A549 (cell line): ENCODE data around the gene PLPP3. TPM values are rescaled to one million over a fixed set of nuclear protein-coding genes. Genes with fewer than 3 reads are reported as not detected.

Experiments
- ATAC-seq, 2 experiments: fragments of 200-7000 bp in 1 of 2; fragments of >200 bp in 1 of 2; cut with Nextera tagmentation in 1 of 2; cut with Tn5 transposase in 1 of 2; 3 replicates each; pipeline versions ENCODE4 v1.8.0 to v1.9.1; 2018 to 2020; ENCODE audit warnings: mild to moderate bottlenecking in 1 of 2, moderate library complexity in 1 of 2
- CTCF ChIA-PET: fragments of 300-600 bp; sonication (Branson Sonifier 250); formaldehyde crosslinking; extraction: SDS; loops from one replicate; lab custom pipeline; 2021; ENCODE audit warnings: antibody characterized with exemption, inconsistent platforms; lab: Yijun Ruan, JAX
- POLR2A ChIA-PET: fragments of 350-600 bp; formaldehyde crosslinking; extraction: SDS; loops from one replicate; lab custom pipeline; 2021; ENCODE audit warnings: antibody characterized with exemption, inconsistent platforms; lab: Yijun Ruan, JAX
- DNase-seq, 2 experiments: peaks; one replicate each; pipeline versions ENCODE4 v3.0.0 to v3.0.0-alpha.2; 2011 to 2016; ENCODE audit warnings: low read depth in 1 of 2, low spot score in 1 of 2
- FAIRE-seq: peaks from 2 replicates; lab custom pipeline; 2011; peaks lifted over from hg19 to GRCh38; lab: Jason Lieb, UNC
- H3K27ac ChIP-seq, 2 experiments: fragments of >200 bp; sonication (Bioruptor Twin); formaldehyde crosslinking; 3 replicates each; pipeline ENCODE4 v1.5.1; 2016 to 2017
- H3K4me1 ChIP-seq: fragments of >200 bp; sonication (Bioruptor Twin); formaldehyde crosslinking; 3 replicates; pipeline ENCODE4 v1.6.1; 2016
- H3K4me2 ChIP-seq: fragments of >200 bp; sonication (Bioruptor Twin); formaldehyde crosslinking; 3 replicates; pipeline ENCODE4 v1.6.1; 2016
- H3K4me3 ChIP-seq: fragments of >200 bp; sonication (Bioruptor Twin); formaldehyde crosslinking; 3 replicates; pipeline ENCODE4 v1.5.1; 2016
- H3K9me3 ChIP-seq: fragments of >200 bp; sonication (Bioruptor Twin); formaldehyde crosslinking; 3 replicates; pipeline ENCODE4 v1.6.1; 2016
- CBX2 ChIP-seq: fragments of 200-600 bp; sonication (generic); IDR thresholded peaks from 2 replicates; pipeline ENCODE4 v1.6.1; 2016; ENCODE audit warnings: low read depth, mild to moderate bottlenecking, borderline replicate concordance
- CBX8 ChIP-seq: fragments of 200-600 bp; sonication (generic); IDR thresholded peaks from 2 replicates; pipeline ENCODE4 v1.6.1; 2016
- CEBPB ChIP-seq, 2 experiments: fragments of >200 bp in 1 of 2; sonication (Bioruptor Twin) in 1 of 2; formaldehyde crosslinking in 1 of 2; IDR thresholded peaks; 2 replicates each; pipeline ENCODE4 v1.6.1; 2012 to 2016
- CHD4 ChIP-seq: fragments of 200-600 bp; sonication (generic); IDR thresholded peaks from 2 replicates; pipeline ENCODE4 v1.6.1; 2016; ENCODE audit warnings: antibody characterized with exemption, mild to moderate bottlenecking, borderline replicate concordance
- E2F6 ChIP-seq: IDR thresholded peaks from 2 replicates; pipeline ENCODE4 v1.6.1; 2012; ENCODE audit warnings: low read depth, borderline replicate concordance
- EHF ChIP-seq: fragments of 250-450 bp; sonication (Bioruptor Pico); IDR thresholded peaks from 2 replicates; pipeline ENCODE4 v1.5.0; 2020; ENCODE audit warnings: mild to moderate bottlenecking
- EHMT2 ChIP-seq: fragments of 200-600 bp; sonication (generic); IDR thresholded peaks from 2 replicates; pipeline ENCODE4 v1.6.1; 2016; ENCODE audit warnings: antibody characterized with exemption, low read depth, mild to moderate bottlenecking, moderate library complexity
- ESRRA ChIP-seq: fragments of 150-350 bp; IDR thresholded peaks from 2 replicates; pipeline ENCODE4 v1.6.1; 2014; ENCODE audit warnings: mild to moderate bottlenecking, low read length, borderline replicate concordance
- FOXS1 ChIP-seq: fragments of 250-450 bp; sonication (Bioruptor Pico); IDR thresholded peaks from 2 replicates; pipeline ENCODE4 v1.5.0; 2020; ENCODE audit warnings: mild to moderate bottlenecking, moderate library complexity
- GATA3 ChIP-seq: IDR thresholded peaks from 2 replicates; pipeline ENCODE4 v1.6.1; 2012; ENCODE audit warnings: borderline replicate concordance
- HES2 ChIP-seq: fragments of >200 bp; sonication (Bioruptor Twin); formaldehyde crosslinking; IDR thresholded peaks from 2 replicates; pipeline ENCODE4 v1.6.1; 2016
- HOXB13 ChIP-seq: fragments of 250-450 bp; sonication (Bioruptor Pico); IDR thresholded peaks from 2 replicates; pipeline ENCODE4 v1.5.0; 2020; ENCODE audit warnings: low read depth, mild to moderate bottlenecking, moderate library complexity
- HOXB5 ChIP-seq: fragments of 250-450 bp; sonication (Bioruptor Pico); IDR thresholded peaks from 2 replicates; pipeline ENCODE4 v1.5.0; 2020; ENCODE audit warnings: mild to moderate bottlenecking, moderate library complexity
- JUNB ChIP-seq: fragments of >200 bp; sonication (Bioruptor Twin); formaldehyde crosslinking; IDR thresholded peaks from 2 replicates; pipeline ENCODE4 v1.6.1; 2016
- KDM5A ChIP-seq: fragments of 200-600 bp; sonication (generic); IDR thresholded peaks from 2 replicates; pipeline ENCODE4 v1.6.1; 2016; ENCODE audit warnings: antibody characterized with exemption, mild to moderate bottlenecking
- NFE2L2 ChIP-seq: fragments of 150-350 bp; conservative IDR thresholded peaks from 2 replicates; pipeline ENCODE4 v1.6.1; 2014; ENCODE audit warnings: low read length
- NPAS2 ChIP-seq: fragments of 250-450 bp; sonication (Bioruptor Pico); IDR thresholded peaks from 2 replicates; pipeline ENCODE4 v1.8.0; 2022; ENCODE audit warnings: mild to moderate bottlenecking, moderate library complexity, borderline replicate concordance
- PHF8 ChIP-seq: fragments of 200-600 bp; sonication (generic); IDR thresholded peaks from 2 replicates; pipeline ENCODE4 v1.6.1; 2016; ENCODE audit warnings: low read depth, mild to moderate bottlenecking, antibody characterized with exemption, moderate library complexity, borderline replicate concordance
- POLR2AphosphoS2 ChIP-seq: conservative IDR thresholded peaks from 2 replicates; pipeline ENCODE4 v1.6.1; 2012; ENCODE audit warnings: low read length, improper control_type of control experiment, inconsistent platforms
- RAD21 ChIP-seq, 2 experiments: fragments of >200 bp in 1 of 2; sonication (Bioruptor Twin) in 1 of 2; formaldehyde crosslinking in 1 of 2; IDR thresholded peaks in 1 of 2; conservative IDR thresholded peaks in 1 of 2; 2 replicates in 1 of 2; 3 replicates in 1 of 2; pipeline ENCODE4 v1.6.1; 2012 to 2018; ENCODE audit warnings: inconsistent platforms in 1 of 2
- RARB ChIP-seq: fragments of 250-450 bp; sonication (Bioruptor Pico); IDR thresholded peaks from 2 replicates; pipeline ENCODE4 v1.8.0; 2021; ENCODE audit warnings: mild to moderate bottlenecking, moderate library complexity
- RFX5 ChIP-seq: fragments of 450-650 bp; IDR thresholded peaks from 2 replicates; pipeline ENCODE4 v1.7.1; 2014; ENCODE audit warnings: antibody characterized with exemption, mild to moderate bottlenecking, moderate library complexity
- RNF2 ChIP-seq: fragments of 200-600 bp; sonication (generic); IDR thresholded peaks from 2 replicates; pipeline ENCODE4 v1.6.1; 2016; ENCODE audit warnings: low read depth, mild to moderate bottlenecking, antibody characterized with exemption, moderate library complexity, borderline replicate concordance
- SMC3 ChIP-seq: fragments of >200 bp; sonication (Bioruptor Twin); formaldehyde crosslinking; IDR thresholded peaks from 3 replicates; pipeline ENCODE4 v1.6.1; 2018; ENCODE audit warnings: inconsistent platforms
- TFCP2L1 ChIP-seq: fragments of 250-450 bp; sonication (Bioruptor Pico); IDR thresholded peaks from 2 replicates; pipeline ENCODE4 v1.5.0; 2021; ENCODE audit warnings: mild to moderate bottlenecking
- WGBS: methylation state at CpG from one replicate; pipeline ENCODE4 v1.1.6; 2017; ENCODE audit errors: missing lambda C conversion rate; 5-methylcytosine and 5-hydroxymethylcytosine counted together
- polyA plus RNA-seq, 4 experiments: library from polyadenylated mRNA; depleted of rRNA in 3 of 4; stranded (reverse); fragments of >200 nt; fragmentation: RNase III in 1 of 4; extraction: RNeasy Plus Mini Kit Qiagen cat#74134 plus additional on column Dnase treatment in 1 of 4; gene quantifications; 2 replicates in 3 of 4; 3 replicates in 1 of 4; pipeline ENCODE4 v1.2.3, GENCODE V29; 2011 to 2017

Gene PLPP3
- polyA plus RNA-seq, 2 of the 4 experiments (the other 2 are of a cell fraction): 23.6 to 25.6 TPM

- no peak overlapping the region for H3K4me3 ChIP-seq
- FAIRE-seq: no peak
- TF ChIP-seq HES2: no peak
- no peak for TF ChIP-seq CBX8
- TF ChIP-seq TFCP2L1: no peak
- no peak for TF ChIP-seq GATA3
- TF ChIP-seq PHF8: no peak
- TF ChIP-seq EHMT2: no peak
- TF ChIP-seq, all 56 proteins: peak for 0
- H3K4me2 ChIP-seq: no peak overlapping the region
- peaks cover 13% of the 10 kb centered on the region; the same call in 2 of the 3 replicates for H3K4me1 ChIP-seq
- DNase-seq (no peak), ATAC-seq (no peak)
- POLR2A ChIA-PET: no interaction called here
- H3K9me3 ChIP-seq: no peaks in the 10 kb centered on the region
- CTCF ChIA-PET: interaction anchor here (0.5 kb wide), 1 partner anchor 29 kb away, joined by 3 read pairs; no protein-coding TSS in a partner anchor
- no peak overlapping the region for H3K27ac ChIP-seq
Measured at GRCh38 chr1:56548571-56548970, 30.8 kb downstream of the PLPP3 start.

GRCh38 chr1:56547977-56548376 lies 31.4 kb downstream of the PLPP3 start:
- CTCF ChIA-PET: no interaction called here
- no peak for FAIRE-seq
- ATAC-seq: no peak

GRCh38 chr1:56547473-56547872 lies 31.9 kb downstream of the PLPP3 start:
- no peak for FAIRE-seq
- Histone ChIP-seq H3K4me1 (0 out of 3 replicates have a peak, but pooled peaks cover 4% of the 10 kb centered on the region), H3K4me2 (no peak overlapping the region), H3K27ac (no peak overlapping the region), H3K9me3 (no peaks in the 10 kb centered on the region), H3K4me3 (no peak overlapping the region)
- no peak for TF ChIP-seq JUNB
- no peak for TF ChIP-seq CBX8
- no peak for TF ChIP-seq E2F6
- TF ChIP-seq RARB: no peak
- no peak for TF ChIP-seq PHF8
- TF ChIP-seq KDM5A: no peak
- no peak for TF ChIP-seq HOXB13 (CRISPR knock-in tag)
- TF ChIP-seq SMC3: no peak
- TF ChIP-seq RAD21 (conservative IDR thresholded peaks at IDR 0.05 in 1 of 2, IDR thresholded peaks at IDR 0.05 in 1 of 2): no peak
- no peak for TF ChIP-seq HES2
- TF ChIP-seq CBX2: no peak
- TF ChIP-seq HOXB5 (CRISPR knock-in tag): no peak
- no peak for TF ChIP-seq CHD4
- WGBS: 82% methylated on average over 1 of the region's 1 CpG
- ATAC-seq: no peak
- CTCF ChIA-PET: interaction anchor here (1.3 kb wide), 1 partner anchor 1270 kb away, joined by 3 read pairs; no protein-coding TSS in a partner anchor
- DNase-seq: no peak
- POLR2A ChIA-PET: no interaction called here

More at GRCh38 chr1:56547977-56548376, 31.4 kb downstream of the PLPP3 start:
- no peaks in the 10 kb centered on the region for H3K9me3 ChIP-seq
- H3K27ac ChIP-seq: no peak overlapping the region
- no peak for DNase-seq
- TF ChIP-seq RNF2 (no peak), EHMT2 (no peak), FOXS1 (CRISPR knock-in tag) (no peak), NPAS2 (no peak), CEBPB (IDR thresholded peaks at IDR 0.05) (no peak), SMC3 (no peak), NFE2L2 (no peak), POLR2AphosphoS2 (no peak), EHF (CRISPR knock-in tag) (no peak), ESRRA (no peak), RFX5 (no peak), KDM5A (no peak)
- TF ChIP-seq, all 56 proteins: peak for 0
- Histone ChIP-seq H3K4me1 (peaks cover 7% of the 10 kb centered on the region; the same call in 2 of the 3 replicates), H3K4me2 (no peak overlapping the region), H3K4me3 (no peak overlapping the region)
- 79% methylated on average over 2 of the region's 2 CpGs for WGBS
- POLR2A ChIA-PET: no interaction called here
